K562 (cell line): Measurements from ENCODE around the gene TRIAP1. TPM values are rescaled to one million over a fixed set of nuclear protein-coding genes. Genes with fewer than 3 reads are reported as not detected.

ENCODE experiments used
- BACH1 ChIP-seq: fragments of 200-800 bp; sonication (Bioruptor generic); IDR thresholded peaks from 2 replicates; pipeline ENCODE4 v1.6.1; 2016; ENCODE audit warnings: missing genetic modification characterization, missing compliant biosample characterization
- CUX1 ChIP-seq: fragments of 200-800 bp; sonication (Bioruptor generic); IDR thresholded peaks from 2 replicates; pipeline ENCODE4 v1.6.1; 2016; ENCODE audit warnings: missing genetic modification characterization, missing compliant biosample characterization
- DACH1 ChIP-seq: fragments of 450-650 bp; IDR thresholded peaks from 2 replicates; pipeline ENCODE4 v1.6.1; 2018; ENCODE audit not compliant: partially characterized antibody
- DMBX1 ChIP-seq: fragments of 250-450 bp; sonication (Bioruptor Pico); IDR thresholded peaks from 2 replicates; pipeline ENCODE4 v1.8.0; 2022; ENCODE audit warnings: inconsistent platforms, mild to moderate bottlenecking, moderate library complexity, borderline replicate concordance
- PHF20 ChIP-seq: fragments of 450-650 bp; IDR thresholded peaks from 2 replicates; pipeline ENCODE4 v1.6.1; 2018; ENCODE audit not compliant: partially characterized antibody
- RREB1 ChIP-seq: fragments of 250-450 bp; sonication (Bioruptor Pico); IDR thresholded peaks from 2 replicates; pipeline ENCODE4 v1.4.0; 2020
- SETDB1 ChIP-seq: IDR thresholded peaks from one replicate; pipeline ENCODE4 v1.6.1; 2012; ENCODE audit warnings: low read length, control low read depth, inconsistent platforms
- polyA plus RNA-seq, 8 experiments: library from polyadenylated mRNA; depleted of rRNA in 4 of 8; stranded (reverse) in 5 of 8; unstranded in 3 of 8; fragments of >200 nt; fragmentation: Nextera tagmentation in 2 of 8; fragmentation: Illumina TruSeq in 1 of 8; extraction: Ambion mirVana in 2 of 8; extraction: Trizol in 1 of 8; gene quantifications; 2 replicates each; pipeline versions ENCODE4 v1.2.1 to v1.2.3, GENCODE V29; 2011 to 2014; ENCODE audit warnings: inconsistent platforms in 1 of 8, missing spikeins in 1 of 8
- total RNA-seq, 7 experiments: library from RNA; depleted of rRNA in 6 of 7; stranded (reverse); fragments of >200 nt in 6 of 7; fragmentation: Illumina TruSeq in 2 of 7; extraction: Trizol in 2 of 7; gene quantifications; 2 replicates each; pipeline versions ENCODE4 v1.2.1 to v1.2.3, GENCODE V29; 2011 to 2021; ENCODE audit warnings: low replicate concordance in 1 of 7

TRIAP1 gene
- total and polyA plus RNA-seq, 9 of the 15 experiments (the other 6 are each of a cell fraction or from before 2014, with no cell fraction given) = 37.3 to 354 (median 65.4) TPM

- TF ChIP-seq RREB1 (peak; percentile 71; the same call in 1 of the 2 replicates), BACH1 (tag) (no peak), SETDB1 (no peak), PHF20 (peak; percentile 81), DACH1 (no peak), DMBX1 (CRISPR knock-in tag) (0 out of 2 replicates have a peak, but pooled peaks have one; percentile 18), CUX1 (CRISPR knock-in tag) (no peak)
Observed at GRCh38 chr12:120437735-120438494, 8.3 kb downstream of the TRIAP1 start, which contains the start of gene COX6A1 (continued).
